HUES6 (cell line): ENCODE measurements around the gene RARRES2.

Experiments used
- H3K27ac ChIP-seq: 2 replicates; pipeline ENCODE4 v1.7.0; 2013; ENCODE audit warnings: low read depth, mild to moderate bottlenecking, low read length, inconsistent platforms
- H3K27me3 ChIP-seq: 2 replicates; pipeline ENCODE4 v1.6.1; 2013; ENCODE audit warnings: low read length; ENCODE audit not compliant: control insufficient read depth, insufficient read depth
- H3K36me3 ChIP-seq: 2 replicates; pipeline ENCODE4 v1.6.1; 2013; ENCODE audit warnings: low read length; ENCODE audit not compliant: control insufficient read depth, insufficient read depth
- H3K4me1 ChIP-seq: 2 replicates; pipeline ENCODE4 v1.6.1; 2013; ENCODE audit warnings: low read length; ENCODE audit not compliant: control insufficient read depth, insufficient read depth
- H3K4me3 ChIP-seq: 2 replicates; pipeline ENCODE4 v1.5.1; 2013; ENCODE audit warnings: low read depth, low read length
- H3K9ac ChIP-seq: one replicate; pipeline ENCODE4 v1.6.1; 2013; ENCODE audit warnings: mild to moderate bottlenecking, low read length
- H3K9me3 ChIP-seq: 2 replicates; pipeline ENCODE4 v1.6.1; 2013; ENCODE audit warnings: low read depth, low read length; ENCODE audit not compliant: control insufficient read depth, insufficient read depth

Gene RARRES2

DNA sequence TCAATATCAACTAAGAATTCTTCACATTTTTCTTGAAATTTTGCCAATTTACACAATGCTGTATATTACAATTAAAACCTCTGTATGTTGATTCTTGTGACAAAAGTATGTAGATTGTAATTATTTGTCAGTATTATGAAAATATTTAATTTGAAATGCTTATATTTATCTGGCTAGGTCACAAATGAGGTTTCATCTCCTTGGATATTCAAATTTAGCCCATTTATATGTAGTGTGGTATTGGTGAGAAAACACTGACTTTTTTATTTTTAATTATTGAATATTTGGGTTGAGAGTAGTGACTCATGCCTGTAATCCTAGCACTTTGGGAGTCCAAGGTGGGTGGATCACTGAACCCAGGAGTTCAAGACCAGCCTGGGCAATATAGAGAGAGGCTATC lies 2.9 kb upstream of the RARRES2 start:
- Histone ChIP-seq H3K36me3 (peaks cover under 1% of the 10 kb centered on the region; the same call in 1 of the 2 replicates), H3K4me1 (peaks cover 18% of the 10 kb centered on the region), H3K4me3 (no peak overlapping the region), H3K27me3 (peaks cover 42% of the 10 kb centered on the region), H3K27ac (no peak overlapping the region), H3K9me3 (peaks cover 15% of the 10 kb centered on the region), H3K9ac (no peak overlapping the region)

- Histone ChIP-seq H3K9me3 (peaks cover 13% of the 10 kb centered on the region), H3K27me3 (peaks cover 42% of the 10 kb centered on the region), H3K4me3 (no peak overlapping the region), H3K4me1 (peaks cover 19% of the 10 kb centered on the region), H3K9ac (no peak overlapping the region), H3K27ac (no peak overlapping the region), H3K36me3 (peaks cover 8% of the 10 kb centered on the region)
Measured at GRCh38 chr7:150343225-150343624, 1.8 kb upstream of the RARRES2 start.

- H3K27me3 ChIP-seq: peaks cover 42% of the 10 kb centered on the region
- no peak overlapping the region for H3K27ac ChIP-seq
- H3K36me3 ChIP-seq: peaks cover 20% of the 10 kb centered on the region
- H3K9me3 ChIP-seq: peaks cover 9% of the 10 kb centered on the region
- peaks cover 22% of the 10 kb centered on the region for H3K4me1 ChIP-seq
- H3K9ac ChIP-seq: peak overlapping the region; percentile 2
- H3K4me3 ChIP-seq: peak overlapping the region; percentile 37
Measured at GRCh38 chr7:150342121-150342408, 636 bp upstream of the RARRES2 start.

GRCh38 chr7:150340875-150341262 lies 560 bp downstream of the RARRES2 start:
- H3K9me3 ChIP-seq: peaks cover 9% of the 10 kb centered on the region
- H3K27me3 ChIP-seq: peaks cover 42% of the 10 kb centered on the region
- peak overlapping the region; percentile 75 for H3K4me3 ChIP-seq
- no peak overlapping the region for H3K27ac ChIP-seq
- H3K36me3 ChIP-seq: peaks cover 26% of the 10 kb centered on the region
- peaks cover 33% of the 10 kb centered on the region for H3K4me1 ChIP-seq
- H3K9ac ChIP-seq: peak overlapping the region; percentile 47

- Histone ChIP-seq H3K4me3 (peak overlapping the region; percentile 75), H3K36me3 (peaks cover 26% of the 10 kb centered on the region), H3K27me3 (peaks cover 42% of the 10 kb centered on the region), H3K9ac (no peak overlapping the region), H3K27ac (no peak overlapping the region), H3K4me1 (peaks cover 40% of the 10 kb centered on the region), H3K9me3 (peaks cover 9% of the 10 kb centered on the region)
Measured at GRCh38 chr7:150340024-150340749, 1.2 kb downstream of the RARRES2 start.

DNA sequence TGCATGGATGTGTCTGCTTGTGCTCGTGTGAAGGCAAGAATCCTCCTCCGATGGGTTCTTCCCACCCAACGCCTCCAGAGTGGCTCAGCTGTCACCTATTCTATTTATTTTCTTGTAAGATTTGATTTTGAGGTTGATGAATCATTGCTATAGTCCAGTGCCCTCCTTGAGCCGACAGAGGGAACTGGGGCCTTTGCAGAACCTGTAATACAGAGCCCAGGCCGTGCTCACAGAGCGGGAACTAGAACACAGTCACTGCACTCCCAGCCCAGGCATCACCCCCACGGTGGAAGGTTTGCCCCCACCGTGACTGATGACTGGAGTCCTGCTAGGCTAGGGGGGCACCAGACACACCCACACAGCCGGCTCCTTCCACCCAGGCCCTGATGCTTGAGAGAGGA lies 2.0 kb downstream of the RARRES2 start:
- peaks cover 26% of the 10 kb centered on the region for H3K36me3 ChIP-seq
- H3K27me3 ChIP-seq: peaks cover 42% of the 10 kb centered on the region
- peaks cover 45% of the 10 kb centered on the region for H3K4me1 ChIP-seq
- no peak overlapping the region for H3K9ac ChIP-seq
- H3K4me3 ChIP-seq: peak overlapping the region; percentile 75; the same call in 1 of the 2 replicates
- H3K9me3 ChIP-seq: peaks cover 9% of the 10 kb centered on the region
- no peak overlapping the region for H3K27ac ChIP-seq

DNA sequence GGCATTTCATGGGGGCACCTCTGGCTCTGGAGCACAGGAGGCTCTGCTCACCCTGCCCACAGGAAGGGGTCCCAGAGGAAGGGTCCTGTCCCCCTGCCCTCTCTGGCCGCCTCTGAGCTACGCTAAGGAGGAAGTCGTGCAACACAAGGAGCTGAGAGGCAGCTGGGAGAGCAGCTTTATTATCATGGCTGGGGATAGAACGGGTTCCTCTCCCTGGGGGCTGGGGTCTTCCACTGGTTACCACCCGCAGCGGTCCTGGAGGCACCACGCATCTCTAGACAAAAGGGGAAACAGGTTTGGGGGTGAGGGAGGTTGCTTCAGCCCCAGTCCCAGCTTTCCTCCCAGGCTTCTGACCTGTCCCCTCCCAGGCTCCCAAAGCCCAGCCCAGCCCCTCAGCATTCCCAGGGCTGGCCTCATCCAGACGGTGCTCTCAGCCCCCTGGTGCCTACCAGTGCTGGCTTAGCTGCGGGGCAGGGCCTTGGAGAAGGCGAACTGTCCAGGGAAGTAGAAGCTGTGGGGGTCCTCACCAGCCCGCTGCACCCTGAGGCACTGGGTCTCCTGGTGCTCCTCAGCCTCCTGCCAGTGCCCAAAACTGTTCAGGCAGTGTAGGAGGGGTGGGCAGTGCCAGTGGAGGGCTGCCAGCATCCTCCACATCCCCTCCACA lies 3.1 kb downstream of the RARRES2 start:
- Histone ChIP-seq H3K36me3 (peaks cover 34% of the 10 kb centered on the region), H3K4me1 (peaks cover 54% of the 10 kb centered on the region), H3K27ac (no peak overlapping the region), H3K4me3 (no peak overlapping the region), H3K9me3 (0 out of 2 replicates have a peak, but pooled peaks cover under 1% of the 10 kb centered on the region), H3K27me3 (peaks cover 35% of the 10 kb centered on the region), H3K9ac (no peak overlapping the region)

DNA sequence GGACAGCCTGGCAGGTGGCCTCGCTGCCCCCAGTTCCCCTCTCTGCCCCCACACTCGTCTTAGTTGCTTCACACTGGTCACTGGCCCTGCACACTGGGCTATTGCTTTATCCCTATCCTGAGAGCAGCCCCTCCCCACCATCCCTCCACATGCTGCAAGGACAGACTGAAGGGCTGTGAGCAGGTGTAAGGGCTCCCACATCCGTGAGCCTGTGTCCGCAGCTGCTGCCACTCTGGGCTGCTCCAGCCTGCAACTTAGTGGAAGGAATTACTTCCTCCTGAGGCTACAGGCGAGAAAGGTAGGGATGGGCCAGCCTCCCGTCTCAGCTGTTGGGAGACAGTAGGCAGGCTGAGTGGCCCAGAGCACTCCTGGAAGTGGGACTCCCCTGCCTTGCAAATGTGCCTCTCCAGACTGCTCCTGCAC lies 3.8 kb downstream of the RARRES2 start:
- no peak overlapping the region for H3K9ac ChIP-seq
- H3K27ac ChIP-seq: no peak overlapping the region
- peaks cover 40% of the 10 kb centered on the region for H3K36me3 ChIP-seq
- no peaks in the 10 kb centered on the region for H3K9me3 ChIP-seq
- peaks cover 56% of the 10 kb centered on the region for H3K4me1 ChIP-seq
- no peak overlapping the region for H3K4me3 ChIP-seq
- peaks cover 29% of the 10 kb centered on the region for H3K27me3 ChIP-seq

GRCh38 chr7:150337179-150337578 lies 4.2 kb downstream of the RARRES2 start:
- H3K4me1 ChIP-seq: peaks cover 55% of the 10 kb centered on the region
- no peak overlapping the region for H3K27ac ChIP-seq
- no peaks in the 10 kb centered on the region for H3K9me3 ChIP-seq
- H3K36me3 ChIP-seq: peaks cover 43% of the 10 kb centered on the region
- H3K9ac ChIP-seq: no peak overlapping the region
- peaks cover 24% of the 10 kb centered on the region for H3K27me3 ChIP-seq
- no peak overlapping the region for H3K4me3 ChIP-seq

- Histone ChIP-seq H3K9me3 (no peaks in the 10 kb centered on the region), H3K4me1 (peaks cover 50% of the 10 kb centered on the region), H3K4me3 (no peak overlapping the region), H3K36me3 (peaks cover 46% of the 10 kb centered on the region), H3K27ac (no peak overlapping the region), H3K9ac (no peak overlapping the region), H3K27me3 (peaks cover 20% of the 10 kb centered on the region)
Measured at GRCh38 chr7:150336746-150337145, 4.7 kb downstream of the RARRES2 start.

DNA sequence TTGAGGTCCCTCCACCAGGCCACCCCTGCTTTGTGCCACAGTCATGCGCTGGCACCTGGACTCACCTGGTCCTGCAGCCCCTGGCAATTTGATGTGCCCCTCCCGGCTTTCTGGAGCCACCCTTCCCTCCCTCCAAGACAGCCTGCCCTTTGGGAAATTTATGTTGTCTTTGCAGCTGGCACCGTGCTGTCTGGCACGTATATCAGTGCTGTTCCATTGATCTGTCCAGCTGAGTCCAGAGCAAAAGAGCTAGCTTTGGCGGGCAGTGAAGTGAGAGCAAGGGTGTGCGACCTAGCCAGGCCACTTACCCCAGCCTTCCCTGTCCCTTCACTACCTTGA lies 5.7 kb downstream of the RARRES2 start:
- Histone ChIP-seq H3K9ac (no peak overlapping the region), H3K9me3 (no peaks in the 10 kb centered on the region), H3K27me3 (peaks cover 11% of the 10 kb centered on the region), H3K27ac (peak overlapping the region; percentile 2; the same call in 1 of the 2 replicates), H3K4me3 (no peak overlapping the region), H3K4me1 (peaks cover 48% of the 10 kb centered on the region), H3K36me3 (peaks cover 56% of the 10 kb centered on the region)
